HCT116 (cell line): ENCODE results near the gene MTRFR. TPM values are rescaled to one million over a fixed set of nuclear protein-coding genes. Genes with fewer than 3 reads are reported as not detected.
A peak's percentile ranks its signal among the peaks of the same experiment; 100 is the strongest.

Experiments
- ATAC-seq: fragments of 200-7000 bp; cut with Tn5 transposase; 2 replicates; pipeline ENCODE4 v1.9.1; 2020; ENCODE audit warnings: mild to moderate bottlenecking, moderate library complexity
- BruUV-seq: library from RNA; stranded (reverse); fragments of 400-500 nt; replicated peaks from 2 replicates; lab custom pipeline; 2021; lab: Mats Ljungman, UMichigan
- CTCF ChIA-PET: fragments of 300-600 bp; sonication (Branson Sonifier 250); formaldehyde crosslinking; loops from one replicate; lab custom pipeline; 2021; ENCODE audit warnings: antibody characterized with exemption; lab: Charles Lee
- POLR2A ChIA-PET: fragments of 300-600, 350-600 bp; sonication (Branson Sonifier 250); formaldehyde crosslinking; loops from one replicate; lab custom pipeline; 2021; ENCODE audit warnings: antibody characterized with exemption; lab: Charles Lee
- RAD21 ChIA-PET, 2 experiments: fragments of 300-600 bp; sonication (Branson Sonifier 250); formaldehyde crosslinking; loops; one replicate each; lab custom pipeline; 2023; ENCODE audit warnings: low total read pairs in 2 of 2; ENCODE audit not compliant: uncharacterized antibody in 2 of 2, unreplicated experiment in 2 of 2, low non-redundant PET in 1 of 2; lab: Charles Lee
- DNase-seq: peaks from one replicate; pipeline ENCODE4 v3.0.0-alpha.2; 2010; ENCODE audit warnings: low read depth, low spot score
- H2AFZ ChIP-seq: fragments of 200-600 bp; shearing (Covaris generic), sonication (generic); 2 replicates; pipeline ENCODE4 v1.6.1; 2017; ENCODE audit warnings: low read depth, mixed run types, mixed read lengths, antibody characterized with exemption, low read length; ENCODE audit not compliant: poor library complexity, severe bottlenecking
- H3K27ac ChIP-seq: 2 replicates; pipeline ENCODE4 v1.5.1; 2012; ENCODE audit warnings: low read depth, low read length
- H3K27me3 ChIP-seq: fragments of 200-600 bp; sonication (generic); 2 replicates; pipeline ENCODE4 v1.6.1; 2016; ENCODE audit warnings: mixed run types, low read length, mixed read lengths; ENCODE audit not compliant: insufficient read depth
- H3K36me3 ChIP-seq, 2 experiments: fragments of 200-500 bp in 1 of 2; fragments of 200-600 bp in 1 of 2; sonication (Bioruptor generic) in 1 of 2; sonication (generic) in 1 of 2; 2 replicates each; pipeline versions ENCODE4 v1.5.1 to v1.6.1; 2014 to 2016; ENCODE audit warnings: low read length in 2 of 2, inconsistent platforms in 1 of 2, mixed read lengths in 1 of 2, mixed run types in 1 of 2; ENCODE audit not compliant: insufficient read depth in 2 of 2, control insufficient read depth in 1 of 2
- H3K4me1 ChIP-seq, 2 experiments: fragments of 200-600 bp in 1 of 2; sonication (generic) in 1 of 2; 2 replicates each; pipeline versions ENCODE4 v1.5.1 to v1.6.1; 2012 to 2017; ENCODE audit warnings: low read length in 2 of 2, inconsistent platforms in 1 of 2, mild to moderate bottlenecking in 1 of 2, mixed read lengths in 1 of 2, mixed run types in 1 of 2, moderate library complexity in 1 of 2; ENCODE audit not compliant: insufficient read depth in 2 of 2, control insufficient read depth in 1 of 2
- H3K4me2 ChIP-seq: fragments of 200-600 bp; sonication (generic); 2 replicates; pipeline ENCODE4 v1.6.1; 2017; ENCODE audit warnings: mixed run types, low read length, mixed read lengths
- H3K4me3 ChIP-seq, 2 experiments: fragments of 200-600 bp in 1 of 2; sonication (generic) in 1 of 2; replicated peaks in 1 of 2; 2 replicates each; pipeline ENCODE4 v1.5.1; 2011 to 2016; ENCODE audit warnings: low read length in 2 of 2, control low read depth in 1 of 2, low read depth in 1 of 2, mild to moderate bottlenecking in 1 of 2, mixed read lengths in 1 of 2, mixed run types in 1 of 2
- H3K79me2 ChIP-seq: fragments of 200-600 bp; sonication (generic); 2 replicates; pipeline ENCODE4 v1.6.1; 2017; ENCODE audit warnings: mild to moderate bottlenecking, mixed run types, low read length, moderate library complexity, mixed read lengths; ENCODE audit not compliant: insufficient read depth
- H3K9ac ChIP-seq: fragments of 200-600 bp; sonication (generic); 2 replicates; pipeline ENCODE4 v1.6.1; 2016; ENCODE audit warnings: low read length, mixed read lengths
- H3K9me2 ChIP-seq: fragments of 200-600 bp; sonication (generic), shearing (Covaris generic); 2 replicates; pipeline ENCODE4 v1.6.1; 2017; ENCODE audit warnings: mixed run types, mild to moderate bottlenecking, moderate library complexity; ENCODE audit not compliant: insufficient read depth
- H3K9me3 ChIP-seq, 2 experiments: fragments of 200-500 bp in 1 of 2; fragments of 200-600 bp in 1 of 2; sonication (Bioruptor generic) in 1 of 2; sonication (generic) in 1 of 2; 2 replicates each; pipeline ENCODE4 v1.6.1; 2014 to 2017; ENCODE audit warnings: low read length in 2 of 2, mixed read lengths in 2 of 2, inconsistent platforms in 1 of 2, low read depth in 1 of 2, mild to moderate bottlenecking in 1 of 2, mixed run types in 1 of 2, moderate library complexity in 1 of 2; ENCODE audit not compliant: control insufficient read depth in 1 of 2, insufficient read depth in 1 of 2
- H4K20me1 ChIP-seq: fragments of 200-600 bp; sonication (generic), shearing (Covaris generic); 2 replicates; pipeline ENCODE4 v1.6.1; 2017; ENCODE audit warnings: mixed run types, mild to moderate bottlenecking, moderate library complexity; ENCODE audit not compliant: insufficient read depth
- SP1 ChIP-seq: IDR thresholded peaks from 2 replicates; pipeline ENCODE4 v1.6.1; 2012; ENCODE audit warnings: low read depth
- ZFX ChIP-seq: fragments of 450-650 bp; IDR thresholded peaks from 2 replicates; pipeline ENCODE4 v1.6.1; 2017
- intact Hi-C: fragments of 100-400 bp; cut with micrococcal nuclease; formaldehyde crosslinking; loops from 2 replicates; pipeline ENCODE4 v1.10.0; 2022
- total RNA-seq: library from RNA; stranded (reverse); gene quantifications from one replicate; pipeline ENCODE4 v1.2.1, GENCODE V29; 2021; ENCODE audit not compliant: unreplicated experiment
- TF ChIP-seq, protein P1 (sequence below): IDR thresholded peaks from 2 replicates; pipeline ENCODE4 v1.6.1; 2012
- TF ChIP-seq, protein P2 (sequence below), 3 experiments: fragments of 200-600 bp in 1 of 3; sonication (generic) in 1 of 3; IDR thresholded peaks in 2 of 3; conservative IDR thresholded peaks in 1 of 3; 2 replicates each; pipeline ENCODE4 v1.5.1; 2012 to 2017; ENCODE audit warnings: low read depth in 2 of 3, low read length in 2 of 3, antibody characterized with exemption in 1 of 3, borderline replicate concordance in 1 of 3, control low read depth in 1 of 3, mild to moderate bottlenecking in 1 of 3, mixed read lengths in 1 of 3, mixed run types in 1 of 3, moderate library complexity in 1 of 3; ENCODE audit not compliant: insufficient read depth in 1 of 3

The MTRFR gene
- total RNA-seq, 1 experiment from 2014 or later, result 27.0 TPM

GRCh38 chr12:123233505-123234308 is 471 bp downstream of the MTRFR start:
- ATAC-seq (peak; percentile 33), DNase-seq (no peak)
- TF ChIP-seq SP1 (no peak), ZFX (peak; percentile 44; the same call in 1 of the 2 replicates)
- TF ChIP-seq, protein P1, sequence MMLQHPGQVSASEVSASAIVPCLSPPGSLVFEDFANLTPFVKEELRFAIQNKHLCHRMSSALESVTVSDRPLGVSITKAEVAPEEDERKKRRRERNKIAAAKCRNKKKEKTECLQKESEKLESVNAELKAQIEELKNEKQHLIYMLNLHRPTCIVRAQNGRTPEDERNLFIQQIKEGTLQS, result no peak
- TF ChIP-seq, protein P2, sequence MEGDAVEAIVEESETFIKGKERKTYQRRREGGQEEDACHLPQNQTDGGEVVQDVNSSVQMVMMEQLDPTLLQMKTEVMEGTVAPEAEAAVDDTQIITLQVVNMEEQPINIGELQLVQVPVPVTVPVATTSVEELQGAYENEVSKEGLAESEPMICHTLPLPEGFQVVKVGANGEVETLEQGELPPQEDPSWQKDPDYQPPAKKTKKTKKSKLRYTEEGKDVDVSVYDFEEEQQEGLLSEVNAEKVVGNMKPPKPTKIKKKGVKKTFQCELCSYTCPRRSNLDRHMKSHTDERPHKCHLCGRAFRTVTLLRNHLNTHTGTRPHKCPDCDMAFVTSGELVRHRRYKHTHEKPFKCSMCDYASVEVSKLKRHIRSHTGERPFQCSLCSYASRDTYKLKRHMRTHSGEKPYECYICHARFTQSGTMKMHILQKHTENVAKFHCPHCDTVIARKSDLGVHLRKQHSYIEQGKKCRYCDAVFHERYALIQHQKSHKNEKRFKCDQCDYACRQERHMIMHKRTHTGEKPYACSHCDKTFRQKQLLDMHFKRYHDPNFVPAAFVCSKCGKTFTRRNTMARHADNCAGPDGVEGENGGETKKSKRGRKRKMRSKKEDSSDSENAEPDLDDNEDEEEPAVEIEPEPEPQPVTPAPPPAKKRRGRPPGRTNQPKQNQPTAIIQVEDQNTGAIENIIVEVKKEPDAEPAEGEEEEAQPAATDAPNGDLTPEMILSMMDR (IDR thresholded peaks at IDR 0.05 in 2 of 3, conservative IDR thresholded peaks at IDR 0.05 in 1 of 3; ENCODE audit: borderline replicate concordance in 1 of 3, insufficient read depth in 1 of 3, low read depth in 2 of 3, low read length in 2 of 3), result no peak
- peaks cover 83% of the 10 kb centered on the region for H3K79me2 ChIP-seq
- BruUV-seq, result TSS peak; percentile 73
- intact Hi-C loops, result loop anchor here (2.0 kb wide), 1 partner anchor 259 kb away; the partner anchor contains the start of gene OGFOD2
- H3K27me3 ChIP-seq, result no peaks in the 10 kb centered on the region
- H3K36me3 ChIP-seq, result no peaks in the 10 kb centered on the region
- ChIA-PET RAD21 (interaction anchor here (0.7 to 1.9 kb wide), 5 partner anchors 190 to 267 kb away, joined by 3 to 8 read pairs (median 3); partner anchors contain the start of genes ABCB9 (in 1 of the 2) and OGFOD2 (in 1 of the 2)), POLR2A (interaction anchor here (1.0 to 2.8 kb wide), 30 partner anchors 9 to 478 kb away, joined by 3 to 19 read pairs (median 4); partner anchors contain the start of genes ABCB9, ARL6IP4, ATP6V0A2 and OGFOD2), CTCF (interaction anchor here (1.0 to 2.4 kb wide), 6 partner anchors 8 to 259 kb away, joined by 3 to 20 read pairs (median 4); partner anchors contain the start of genes OGFOD2 and PITPNM2)
- H3K9me3 ChIP-seq, result no peaks in the 10 kb centered on the region
- H3K27ac ChIP-seq, result peak overlapping the region; percentile 78
- no peak overlapping the region for H2AFZ ChIP-seq
- no peaks in the 10 kb centered on the region; the same call in 1 of the 2 replicates for H4K20me1 ChIP-seq
- peak overlapping the region; percentile 69 to 97 for H3K4me3 ChIP-seq
- H3K9ac ChIP-seq, result peak overlapping the region; percentile 93
- H3K4me2 ChIP-seq, result peak overlapping the region; percentile 95
- no peaks in the 10 kb centered on the region for H3K9me2 ChIP-seq
- H3K4me1 ChIP-seq, result peaks cover 12 to 21% of the 10 kb centered on the region in 2 experiments; a peak in 3 of 4 replicates
